K562 (cell line): ENCODE measurements around the gene MUCL3. TPM values are rescaled to one million over a fixed set of nuclear protein-coding genes. Genes with fewer than 3 reads are reported as not detected.

Experiments
- ARID1B ChIP-seq: fragments of 450-650 bp; IDR thresholded peaks from 2 replicates; pipeline ENCODE4 v1.6.1; 2016; ENCODE audit warnings: antibody characterized with exemption, mild to moderate bottlenecking, inconsistent platforms
- CREM ChIP-seq: IDR thresholded peaks from 2 replicates; pipeline ENCODE4 v1.6.1; 2014; ENCODE audit warnings: antibody characterized with exemption, low read depth
- EHMT2 ChIP-seq: fragments of 450-650 bp; IDR thresholded peaks from 2 replicates; pipeline ENCODE4 v1.6.1; 2018; ENCODE audit warnings: antibody characterized with exemption
- HDAC8 ChIP-seq: fragments of 450-650 bp; IDR thresholded peaks from 2 replicates; pipeline ENCODE4 v1.6.1; 2016; ENCODE audit warnings: mild to moderate bottlenecking, missing genetic modification characterization, moderate library complexity, missing compliant biosample characterization
- MIER1 ChIP-seq: fragments of 450-650 bp; IDR thresholded peaks from 2 replicates; pipeline ENCODE4 v1.6.1; 2016; ENCODE audit warnings: antibody characterized with exemption, mild to moderate bottlenecking, low read depth
- MTA3 ChIP-seq: fragments of 450-650 bp; formaldehyde crosslinking; IDR thresholded peaks from 2 replicates; pipeline ENCODE4 v1.6.1; 2017; ENCODE audit warnings: mild to moderate bottlenecking, borderline replicate concordance
- MYC ChIP-seq, 2 experiments: fragments of 250-450 bp in 1 of 2; sonication (Bioruptor Pico) in 1 of 2; IDR thresholded peaks; 2 replicates each; pipeline versions ENCODE4 v1.5.1 to v1.6.1; 2012 to 2021; ENCODE audit warnings: low read depth in 2 of 2, borderline replicate concordance in 1 of 2, improper control_type of control experiment in 1 of 2, low read length in 1 of 2, mild to moderate bottlenecking in 1 of 2, moderate library complexity in 1 of 2
- NELFE ChIP-seq: IDR thresholded peaks from 2 replicates; pipeline ENCODE4 v1.6.1; 2011; ENCODE audit warnings: mild to moderate bottlenecking; ENCODE audit not compliant: insufficient read depth, insufficient read length
- NONO ChIP-seq, 2 experiments: fragments of 200-400 bp in 1 of 2; fragments of 450-650 bp in 1 of 2; formaldehyde crosslinking in 1 of 2; IDR thresholded peaks; 2 replicates each; pipeline ENCODE4 v1.6.1; 2017; ENCODE audit warnings: low read depth in 2 of 2, mild to moderate bottlenecking in 2 of 2, moderate library complexity in 2 of 2, low read length in 1 of 2
- NR4A1 ChIP-seq, 2 experiments: fragments of 250-450 bp in 1 of 2; fragments of 450-650 bp in 1 of 2; sonication (Bioruptor Pico) in 1 of 2; IDR thresholded peaks; 2 replicates each; pipeline versions ENCODE4 v1.4.0 to v1.6.1; 2016 to 2020; ENCODE audit warnings: mild to moderate bottlenecking in 2 of 2, missing compliant biosample characterization in 1 of 2, missing genetic modification characterization in 1 of 2, moderate library complexity in 1 of 2
- NUFIP1 ChIP-seq: fragments of 450-650 bp; IDR thresholded peaks from 2 replicates; pipeline ENCODE4 v1.6.1; 2018; ENCODE audit not compliant: partially characterized antibody
- SAFB ChIP-seq: fragments of 200-400 bp; formaldehyde crosslinking; IDR thresholded peaks from 2 replicates; pipeline ENCODE4 v1.6.1; 2017; ENCODE audit warnings: low read depth, low read length, borderline replicate concordance
- THRAP3 ChIP-seq: fragments of 450-650 bp; IDR thresholded peaks from 2 replicates; pipeline ENCODE4 v1.6.1; 2016; ENCODE audit warnings: mild to moderate bottlenecking, inconsistent platforms, borderline replicate concordance
- TRIM24 ChIP-seq, 2 experiments: fragments of 450-650 bp; IDR thresholded peaks; 2 replicates each; pipeline ENCODE4 v1.6.1; 2016
- ZC3H11A ChIP-seq: IDR thresholded peaks from 2 replicates; pipeline ENCODE4 v1.6.1; 2012; ENCODE audit warnings: low read depth, low read length, improper control_type of control experiment
- ZNF586 ChIP-seq: fragments of 450-650 bp; formaldehyde crosslinking; conservative IDR thresholded peaks from 2 replicates; pipeline ENCODE4 v1.4.0; 2020; ENCODE audit warnings: mild to moderate bottlenecking, moderate library complexity
- ZNF707 ChIP-seq: fragments of 250-450 bp; sonication (Bioruptor Pico); conservative IDR thresholded peaks from 2 replicates; pipeline ENCODE4 v1.8.0; 2022; ENCODE audit warnings: inconsistent platforms, mild to moderate bottlenecking, moderate library complexity
- ZZZ3 ChIP-seq: fragments of 450-650 bp; IDR thresholded peaks from 2 replicates; pipeline ENCODE4 v1.6.1; 2016; ENCODE audit warnings: antibody characterized with exemption, mild to moderate bottlenecking, moderate library complexity
- polyA plus RNA-seq, 8 experiments: library from polyadenylated mRNA; depleted of rRNA in 4 of 8; stranded (reverse) in 5 of 8; unstranded in 3 of 8; fragments of >200 nt; fragmentation: Nextera tagmentation in 2 of 8; fragmentation: Illumina TruSeq in 1 of 8; extraction: Ambion mirVana in 2 of 8; extraction: Trizol in 1 of 8; gene quantifications; 2 replicates each; pipeline versions ENCODE4 v1.2.1 to v1.2.3, GENCODE V29; 2011 to 2014; ENCODE audit warnings: inconsistent platforms in 1 of 8, missing spikeins in 1 of 8
- total RNA-seq, 7 experiments: library from RNA; depleted of rRNA in 6 of 7; stranded (reverse); fragments of >200 nt in 6 of 7; fragmentation: Illumina TruSeq in 2 of 7; extraction: Trizol in 2 of 7; gene quantifications; 2 replicates each; pipeline versions ENCODE4 v1.2.1 to v1.2.3, GENCODE V29; 2011 to 2021; ENCODE audit warnings: low replicate concordance in 1 of 7
- TF ChIP-seq, protein P1 (sequence below): fragments of 450-650 bp; IDR thresholded peaks from 2 replicates; pipeline ENCODE4 v1.6.1; 2016
- TF ChIP-seq, protein P2 (sequence below), 2 experiments: fragments of 450-650 bp in 1 of 2; sonication (generic) in 1 of 2; formaldehyde crosslinking in 1 of 2; IDR thresholded peaks in 1 of 2; conservative IDR thresholded peaks in 1 of 2; 2 replicates each; pipeline versions ENCODE4 v1.6.1 to v1.8.1; 2016 to 2023; ENCODE audit warnings: mild to moderate bottlenecking in 2 of 2, moderate library complexity in 2 of 2, inconsistent platforms in 1 of 2, missing genetic modification reagents in 1 of 2
- TF ChIP-seq, protein P3 (sequence below): fragments of 250-450 bp; sonication (Bioruptor Pico); IDR thresholded peaks from 2 replicates; pipeline ENCODE4 v1.4.0; 2020; ENCODE audit warnings: mild to moderate bottlenecking

The MUCL3 gene
- total and polyA plus RNA-seq, 9 of the 15 experiments (the other 6 are each of a cell fraction or from before 2014, with no cell fraction given): 0.07 TPM; not detected in 8

DNA sequence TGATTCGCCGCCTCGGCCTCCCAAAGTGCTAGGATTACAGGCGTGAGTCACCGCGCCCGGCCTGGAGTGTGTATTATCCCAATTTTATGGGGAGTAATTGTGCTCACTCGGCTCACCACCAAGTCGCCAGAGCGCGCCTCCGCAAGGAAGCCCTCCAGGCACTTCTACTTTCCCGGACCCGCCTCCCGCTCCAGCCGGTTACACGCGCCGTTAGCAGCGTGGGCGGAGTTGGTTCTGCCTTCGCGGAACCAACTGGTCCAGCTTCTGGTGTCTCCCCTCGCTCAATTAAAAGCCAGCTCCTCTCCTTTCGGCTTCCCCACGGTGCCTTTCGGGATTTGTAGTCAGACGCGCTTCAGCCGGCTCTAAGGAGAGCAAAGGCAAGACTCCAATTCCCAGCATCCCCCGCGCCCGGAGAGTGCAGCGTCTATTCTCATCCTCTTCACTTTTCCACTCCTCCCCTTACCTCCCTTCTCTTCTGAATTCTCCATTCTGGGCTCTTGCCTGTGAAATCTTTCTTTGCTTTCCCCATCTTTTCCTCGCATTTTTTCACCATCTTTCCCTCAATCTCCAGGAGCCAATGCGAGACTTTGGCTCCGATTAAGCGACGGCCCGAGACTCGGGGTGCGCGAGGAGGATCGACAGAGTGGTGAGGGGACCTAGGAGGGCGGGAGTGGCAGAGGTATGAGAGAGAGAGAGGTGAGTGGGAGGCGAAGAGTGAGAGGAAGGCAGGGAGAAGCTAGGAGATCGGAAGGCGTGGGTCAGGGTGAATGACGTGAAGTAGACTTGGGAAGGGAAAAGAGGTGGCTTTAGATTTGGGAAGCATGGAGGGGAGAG is 32.8 kb upstream of the MUCL3 start, which contains the start of gene GTF2H4 (continued):
- TF ChIP-seq, protein P1, sequence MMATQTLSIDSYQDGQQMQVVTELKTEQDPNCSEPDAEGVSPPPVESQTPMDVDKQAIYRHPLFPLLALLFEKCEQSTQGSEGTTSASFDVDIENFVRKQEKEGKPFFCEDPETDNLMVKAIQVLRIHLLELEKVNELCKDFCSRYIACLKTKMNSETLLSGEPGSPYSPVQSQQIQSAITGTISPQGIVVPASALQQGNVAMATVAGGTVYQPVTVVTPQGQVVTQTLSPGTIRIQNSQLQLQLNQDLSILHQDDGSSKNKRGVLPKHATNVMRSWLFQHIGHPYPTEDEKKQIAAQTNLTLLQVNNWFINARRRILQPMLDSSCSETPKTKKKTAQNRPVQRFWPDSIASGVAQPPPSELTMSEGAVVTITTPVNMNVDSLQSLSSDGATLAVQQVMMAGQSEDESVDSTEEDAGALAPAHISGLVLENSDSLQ: peak; percentile 33; the same call in 1 of the 2 replicates
- no peak for TF ChIP-seq NELFE
- TF ChIP-seq MYC (IDR thresholded peaks at IDR 0.05; ENCODE audit: low read depth, low read length): peak; percentile 95
- TF ChIP-seq MYC (CRISPR knock-in tag; IDR thresholded peaks at IDR 0.05; ENCODE audit: borderline replicate concordance, low read depth): peak; percentile 94
- TF ChIP-seq SAFB: no peak
- 0 out of 2 replicates have a peak, but pooled peaks have one; percentile 59 for TF ChIP-seq ZZZ3
- 0 out of 2 replicates have a peak, but pooled peaks have one; percentile 23 for TF ChIP-seq EHMT2
- 0 out of 2 replicates have a peak, but pooled peaks have one; percentile 23 for TF ChIP-seq ZNF707 (CRISPR knock-in tag)
- peak; percentile 91 for TF ChIP-seq CREM
- peak; percentile 94 for TF ChIP-seq MTA3
- no peak; the same call in 1 of the 2 replicates for TF ChIP-seq THRAP3
- peak in 1 of 2 experiments; percentile 100; a peak in 2 of 4 replicates for TF ChIP-seq TRIM24 (IDR thresholded peaks at IDR 0.05)
- TF ChIP-seq, protein P2, sequence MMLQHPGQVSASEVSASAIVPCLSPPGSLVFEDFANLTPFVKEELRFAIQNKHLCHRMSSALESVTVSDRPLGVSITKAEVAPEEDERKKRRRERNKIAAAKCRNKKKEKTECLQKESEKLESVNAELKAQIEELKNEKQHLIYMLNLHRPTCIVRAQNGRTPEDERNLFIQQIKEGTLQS (IDR thresholded peaks at IDR 0.05): peak; percentile 84
- TF ChIP-seq, protein P2 (CRISPR knock-in tag; conservative IDR thresholded peaks at IDR 0.05): peak; percentile 91; the same call in 1 of the 2 replicates
- TF ChIP-seq NUFIP1: peak; percentile 65
- peak; percentile 73; the same call in 1 of the 2 replicates for TF ChIP-seq HDAC8 (tag)
- TF ChIP-seq NR4A1 (CRISPR knock-in tag; IDR thresholded peaks at IDR 0.05): peak; percentile 72; the same call in 1 of the 2 replicates
- peak; percentile 94 for TF ChIP-seq NR4A1 (tag; IDR thresholded peaks at IDR 0.05)
- TF ChIP-seq, protein P3, sequence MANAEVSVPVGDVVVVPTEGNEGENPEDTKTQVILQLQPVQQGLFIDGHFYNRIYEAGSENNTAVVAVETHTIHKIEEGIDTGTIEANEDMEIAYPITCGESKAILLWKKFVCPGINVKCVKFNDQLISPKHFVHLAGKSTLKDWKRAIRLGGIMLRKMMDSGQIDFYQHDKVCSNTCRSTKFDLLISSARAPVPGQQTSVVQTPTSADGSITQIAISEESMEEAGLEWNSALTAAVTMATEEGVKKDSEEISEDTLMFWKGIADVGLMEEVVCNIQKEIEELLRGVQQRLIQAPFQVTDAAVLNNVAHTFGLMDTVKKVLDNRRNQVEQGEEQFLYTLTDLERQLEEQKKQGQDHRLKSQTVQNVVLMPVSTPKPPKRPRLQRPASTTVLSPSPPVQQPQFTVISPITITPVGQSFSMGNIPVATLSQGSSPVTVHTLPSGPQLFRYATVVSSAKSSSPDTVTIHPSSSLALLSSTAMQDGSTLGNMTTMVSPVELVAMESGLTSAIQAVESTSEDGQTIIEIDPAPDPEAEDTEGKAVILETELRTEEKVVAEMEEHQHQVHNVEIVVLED (CRISPR knock-in tag): peak; percentile 74
- TF ChIP-seq ARID1B: peak; percentile 73
- no peak for TF ChIP-seq ZNF586
- 0 out of 4 replicates have a peak, but pooled peaks of 1 of the 2 experiments have one; percentile 35 for TF ChIP-seq NONO (IDR thresholded peaks at IDR 0.05; ENCODE audit: low read depth in 2 of 2, low read length in 1 of 2)
- TF ChIP-seq MIER1: 0 out of 2 replicates have a peak, but pooled peaks have one; percentile 67
- peak; percentile 72 for TF ChIP-seq ZC3H11A
